Karpas-422 (cell line): ENCODE measurements around the gene CRIP3. TPM values are rescaled to one million over a fixed set of nuclear protein-coding genes. Genes with fewer than 3 reads are reported as not detected.

Experiments
- DNase-seq: peaks from one replicate; pipeline ENCODE4 v3.0.0-alpha.2; 2015
- H2AFZ ChIP-seq: fragments of 200-600 bp; sonication (generic); 2 replicates; pipeline ENCODE4 v1.6.1; 2014; ENCODE audit warnings: antibody characterized with exemption, low read length, mixed read lengths
- H3K27ac ChIP-seq: fragments of 200-600 bp; sonication (generic); 2 replicates; pipeline ENCODE4 v1.5.1; 2014; ENCODE audit warnings: mild to moderate bottlenecking, low read length, moderate library complexity
- H3K27me3 ChIP-seq: fragments of 200-600 bp; sonication (generic); 2 replicates; pipeline ENCODE4 v1.6.1; 2014; ENCODE audit warnings: low read length, mixed read lengths
- H3K36me3 ChIP-seq: fragments of 200-600 bp; sonication (generic); 2 replicates; pipeline ENCODE4 v1.6.1; 2014; ENCODE audit warnings: low read length, mixed read lengths; ENCODE audit not compliant: insufficient read depth
- H3K4me1 ChIP-seq: fragments of 200-600 bp; sonication (generic); 2 replicates; pipeline ENCODE4 v1.6.1; 2014; ENCODE audit warnings: mild to moderate bottlenecking, low read length, mixed read lengths
- H3K4me2 ChIP-seq: fragments of 200-600 bp; sonication (generic); 2 replicates; pipeline ENCODE4 v1.6.1; 2014; ENCODE audit warnings: low read length, low read depth, mild to moderate bottlenecking; ENCODE audit not compliant: poor library complexity, severe bottlenecking
- H3K4me3 ChIP-seq: fragments of 200-600 bp; sonication (generic); 2 replicates; pipeline ENCODE4 v1.5.1; 2014; ENCODE audit warnings: mild to moderate bottlenecking, antibody characterized with exemption, low read length, mixed read lengths
- H3K79me2 ChIP-seq: fragments of 200-600 bp; sonication (generic); 2 replicates; pipeline ENCODE4 v1.6.1; 2014; ENCODE audit warnings: mild to moderate bottlenecking, low read length, mixed read lengths
- H3K9ac ChIP-seq: fragments of 200-600 bp; sonication (generic); 2 replicates; pipeline ENCODE4 v1.6.0; 2014; ENCODE audit warnings: low read length
- H3K9me2 ChIP-seq: fragments of 200-600 bp; sonication (generic), shearing (Covaris generic); replicated peaks from 2 replicates; pipeline ENCODE4 v1.6.0; 2014; ENCODE audit warnings: mild to moderate bottlenecking, low read length, moderate library complexity; ENCODE audit not compliant: insufficient read depth
- H3K9me3 ChIP-seq: fragments of 300-700, 200-600 bp; sonication (generic); 2 replicates; pipeline ENCODE4 v1.6.1; 2014; ENCODE audit warnings: low read length, mixed read lengths
- H4K20me1 ChIP-seq: fragments of 200-600 bp; sonication (generic); 2 replicates; pipeline ENCODE4 v1.6.1; 2014; ENCODE audit warnings: mild to moderate bottlenecking, antibody characterized with exemption, low read length, low read depth; ENCODE audit not compliant: insufficient read depth
- small RNA-seq: library from RNA; depleted of rRNA; stranded (forward); fragments of <200 nt; gene quantifications from one replicate; pipeline ENCODE3, GENCODE V24; 2014
- total RNA-seq: library from RNA; depleted of rRNA; stranded (reverse); fragments of >200 nt; shearing (Covaris generic); gene quantifications from 2 replicates; pipeline ENCODE4 v1.2.3, GENCODE V29; 2014; ENCODE audit warnings: low replicate concordance; rRNA removed

CRIP3 gene
- total RNA-seq, 1 experiment from 2014 or later, result 56.8 TPM

GRCh38 chr6:43257367-43258145 lies 51.1 kb downstream of the CRIP3 start:
- Histone ChIP-seq H3K79me2 (no peaks in the 10 kb centered on the region), H3K9me2 (no peaks in the 10 kb centered on the region), H3K4me1 (peaks cover 15% of the 10 kb centered on the region), H3K27ac (no peak overlapping the region), H3K9ac (peak overlapping the region; percentile 50), H3K4me2 (peak overlapping the region; percentile 69), H3K27me3 (no peaks in the 10 kb centered on the region), H3K9me3 (no peaks in the 10 kb centered on the region), H4K20me1 (no peaks in the 10 kb centered on the region), H3K4me3 (peak overlapping the region; percentile 54), H2AFZ (peak overlapping the region; percentile 95), H3K36me3 (no peaks in the 10 kb centered on the region)
- DNase-seq, result no peak

GRCh38 chr6:43256670-43257366 lies 51.8 kb downstream of the CRIP3 start:
- Histone ChIP-seq H3K27ac (no peak overlapping the region), H3K4me3 (no peak overlapping the region), H3K4me1 (peaks cover 15% of the 10 kb centered on the region), H3K9me3 (no peaks in the 10 kb centered on the region), H3K4me2 (peak overlapping the region; percentile 69), H3K9ac (no peak overlapping the region), H2AFZ (0 out of 2 replicates have a peak overlapping the region, but pooled peaks have one; percentile 95), H3K79me2 (no peaks in the 10 kb centered on the region), H3K9me2 (no peaks in the 10 kb centered on the region), H3K36me3 (no peaks in the 10 kb centered on the region), H4K20me1 (no peaks in the 10 kb centered on the region), H3K27me3 (no peaks in the 10 kb centered on the region)
- DNase-seq, result no peak

Small RNAs within 50 kb of the gene (small RNA-seq; reads per million reads assigned to genes)
- not detected for gene RPL12P47

Other genes starting within 250 kb of the CRIP3 start
- gene MRPL2, start 249.4 kb downstream of the CRIP3 start, total RNA-seq, result 21.3 and 40.9 TPM in 2 replicates
- 13.8 and 29.3 TPM in 2 replicates for gene KLC4, start 249.2 kb downstream of the CRIP3 start, total RNA-seq
- gene PTK7, start 232.5 kb downstream of the CRIP3 start, total RNA-seq, result 3.3 and 5.3 TPM in 2 replicates
- gene SRF, start 137.6 kb downstream of the CRIP3 start, total RNA-seq, result 27.4 and 42.5 TPM in 2 replicates
- 34.9 and 64.6 TPM in 2 replicates for gene CUL9, start 126.6 kb downstream of the CRIP3 start, total RNA-seq
- 59.0 and 157 TPM in 2 replicates for gene DNPH1, start 79.3 kb downstream of the CRIP3 start, total RNA-seq
- 0.34 and 1.2 TPM in 2 replicates for gene TTBK1, start 65.3 kb downstream of the CRIP3 start, total RNA-seq
- gene SLC22A7, start 10.6 kb downstream of the CRIP3 start, total RNA-seq, result not detected in 2 replicates
- gene ZNF318, start 60.8 kb upstream of the CRIP3 start, total RNA-seq, result 54.5 and 61.8 TPM in 2 replicates
- gene ABCC10, start 118.7 kb upstream of the CRIP3 start, total RNA-seq, result 33.5 and 44.4 TPM in 2 replicates
- 1.5 and 3.1 TPM in 2 replicates for gene DLK2, start 146.7 kb upstream of the CRIP3 start, total RNA-seq
- 16.3 and 17.3 TPM in 2 replicates for gene TJAP1, start 168.7 kb upstream of the CRIP3 start, total RNA-seq
- 0.19 and 0.69 TPM in 2 replicates for gene LRRC73, start 201.5 kb upstream of the CRIP3 start, total RNA-seq
- 50.3 and 66.7 TPM in 2 replicates for gene YIPF3, start 208.1 kb upstream of the CRIP3 start, total RNA-seq
- gene POLR1C, start 208.3 kb upstream of the CRIP3 start, total RNA-seq, result 50.0 and 59.4 TPM in 2 replicates